HepG2 (cell line): Measurements from ENCODE around the gene MYO5B. TPM values are rescaled to one million over a fixed set of nuclear protein-coding genes. Genes with fewer than 3 reads are reported as not detected.

Experiments used
- ATAC-seq: fragments of 200-7000 bp; cut with Tn5 transposase; 3 replicates; pipeline ENCODE4 v1.9.1; 2020; ENCODE audit warnings: mild to moderate bottlenecking, moderate library complexity
- BruUV-seq: library from RNA; stranded (reverse); fragments of 400-500 nt; replicated peaks from 2 replicates; lab custom pipeline; 2021; lab: Mats Ljungman, UMichigan
- CTCF ChIA-PET: fragments of 300-600 bp; formaldehyde crosslinking; extraction: SDS; loops from one replicate; lab custom pipeline; 2021; ENCODE audit warnings: low total read pairs, inconsistent platforms, low intra/inter-chr PET ratio; lab: Yijun Ruan, JAX
- POLR2A ChIA-PET: fragments of 350-600 bp; sonication (Branson Sonifier 250); formaldehyde crosslinking; loops from one replicate; lab custom pipeline; 2020; ENCODE audit warnings: antibody characterized with exemption, inconsistent platforms; lab: Yijun Ruan, JAX
- DNase-seq: peaks from one replicate; pipeline ENCODE4 v3.0.0-alpha.2; 2015; ENCODE audit warnings: low spot score
- FAIRE-seq: peaks from 3 replicates; lab custom pipeline; 2011; peaks lifted over from hg19 to GRCh38; lab: Jason Lieb, UNC
- H2AFZ ChIP-seq: one replicate; pipeline ENCODE4 v1.6.1; 2011; ENCODE audit warnings: low read length, inconsistent platforms
- H3K27ac ChIP-seq: fragments of 300-600 bp; 3 replicates; pipeline ENCODE4 v1.8.0; 2011; ENCODE audit warnings: mixed run types, mild to moderate bottlenecking, mixed read lengths, low read length, inconsistent platforms; ENCODE audit not compliant: insufficient read depth; ENCODE audit errors: extremely low read length
- H3K27me3 ChIP-seq, 2 experiments: fragments of 200-600 bp in 1 of 2; 2 replicates in 1 of 2; 3 replicates in 1 of 2; pipeline versions ENCODE4 v1.6.0 to v1.8.0; 2011; ENCODE audit warnings: low read length in 2 of 2, mild to moderate bottlenecking in 2 of 2, moderate library complexity in 2 of 2, inconsistent platforms in 1 of 2; ENCODE audit not compliant: insufficient read depth in 2 of 2, control insufficient read depth in 1 of 2
- H3K36me3 ChIP-seq, 2 experiments: fragments of 200-600 bp in 1 of 2; replicated peaks in 1 of 2; 2 replicates in 1 of 2; 3 replicates in 1 of 2; pipeline versions ENCODE4 v1.5.1 to v1.8.0; 2011; ENCODE audit warnings: low read length in 2 of 2, inconsistent platforms in 1 of 2; ENCODE audit not compliant: insufficient read depth in 2 of 2, control insufficient read depth in 1 of 2
- H3K4me1 ChIP-seq: 2 replicates; pipeline ENCODE4 v1.5.1; 2012; ENCODE audit warnings: low read length, inconsistent platforms; ENCODE audit not compliant: insufficient read depth
- H3K4me2 ChIP-seq: 2 replicates; pipeline ENCODE4 v1.6.0; 2011; ENCODE audit warnings: low read depth, low read length, inconsistent platforms
- H3K4me3 ChIP-seq, 3 experiments: fragments of 200-600 bp in 1 of 3; sonication (generic), shearing (Covaris generic) in 1 of 3; replicated peaks in 1 of 3; 2 replicates each; pipeline ENCODE4 v1.5.1; 2011 to 2016; ENCODE audit warnings: low read length in 3 of 3, inconsistent platforms in 2 of 3, low read depth in 2 of 3, mild to moderate bottlenecking in 2 of 3, control low read depth in 1 of 3, mixed read lengths in 1 of 3; ENCODE audit not compliant: insufficient read depth in 1 of 3
- H3K79me2 ChIP-seq: one replicate; pipeline ENCODE4 v1.6.1; 2011; ENCODE audit warnings: low read length, inconsistent platforms; ENCODE audit not compliant: insufficient read depth
- H3K9ac ChIP-seq: 2 replicates; pipeline ENCODE4 v1.6.0; 2011; ENCODE audit warnings: mild to moderate bottlenecking, low read depth, low read length, inconsistent platforms; ENCODE audit not compliant: insufficient read depth
- H3K9me3 ChIP-seq: 2 replicates; pipeline ENCODE4 v1.5.1; 2012; ENCODE audit warnings: mild to moderate bottlenecking, low read length
- H4K20me1 ChIP-seq: 2 replicates; pipeline ENCODE4 v1.6.0; 2011; ENCODE audit warnings: inconsistent platforms, mild to moderate bottlenecking, low read length, moderate library complexity; ENCODE audit not compliant: insufficient read depth
- GABPB1 ChIP-seq: IDR thresholded peaks from 2 replicates; pipeline ENCODE4 v1.6.1; 2016; ENCODE audit warnings: mild to moderate bottlenecking, missing genetic modification reagents, moderate library complexity, missing compliant biosample characterization
- GMEB2 ChIP-seq: IDR thresholded peaks from 2 replicates; pipeline ENCODE4 v1.6.1; 2016; ENCODE audit warnings: missing biosample characterization, missing genetic modification reagents, low read depth
- KDM5A ChIP-seq: fragments of 200-600 bp; sonication (generic); IDR thresholded peaks from 2 replicates; pipeline ENCODE4 v1.7.0; 2018; ENCODE audit warnings: antibody characterized with exemption, mild to moderate bottlenecking, low read length, borderline replicate concordance
- KIAA2018 ChIP-seq: sonication (generic); formaldehyde crosslinking; IDR thresholded peaks from 2 replicates; pipeline ENCODE4 v1.5.0; 2020; ENCODE audit warnings: mild to moderate bottlenecking, missing genetic modification reagents, borderline replicate concordance
- ZNF510 ChIP-seq: sonication (generic); formaldehyde crosslinking; IDR thresholded peaks from 2 replicates; pipeline ENCODE4 v1.4.0; 2020; ENCODE audit warnings: low read depth, mild to moderate bottlenecking, missing genetic modification reagents
- ZSCAN5A ChIP-seq: sonication (generic); formaldehyde crosslinking; IDR thresholded peaks from 2 replicates; pipeline ENCODE4 v1.8.0; 2022; ENCODE audit warnings: mild to moderate bottlenecking, missing genetic modification reagents, borderline replicate concordance
- WGBS: methylation state at CpG from one replicate; pipeline ENCODE4 v1.1.6; 2017; ENCODE audit warnings: low lambda C conversion rate; 5-methylcytosine and 5-hydroxymethylcytosine counted together
- in situ Hi-C: cut with HindIII; loops from 2 replicates; pipeline ENCODE4 v1.10.0; 2017; ENCODE audit warnings: low pct_unique_long_range_greater_than_20kb; ENCODE audit not compliant: extremely low pct_ligation_motif_present
- intact Hi-C: fragments of 100-400 bp; cut with micrococcal nuclease; formaldehyde crosslinking; loops from one replicate; pipeline ENCODE4 v1.10.0; 2022; ENCODE audit not compliant: unreplicated experiment
- polyA plus RNA-seq, 8 experiments: library from polyadenylated mRNA; depleted of rRNA in 3 of 8; stranded (reverse) in 7 of 8; unstranded in 1 of 8; fragments of >200 nt; fragmentation: Illumina TruSeq in 4 of 8; extraction: Trizol in 4 of 8; gene quantifications; 2 replicates each; pipeline versions ENCODE4 v1.2.1 to v1.2.3, GENCODE V29; 2011 to 2016; ENCODE audit warnings: low read depth in 4 of 8, missing spikeins in 1 of 8, mixed read lengths in 1 of 8; ENCODE audit not compliant: insufficient read depth in 1 of 8
- total RNA-seq, 5 experiments: library from RNA; depleted of rRNA; stranded (reverse); fragments of >200 nt; fragmentation: Illumina TruSeq; extraction: Trizol; gene quantifications; 2 replicates each; pipeline ENCODE4 v1.2.3, GENCODE V29; 2016; ENCODE audit warnings: low read depth in 1 of 5

The MYO5B gene
- total and polyA plus RNA-seq, 2 of the 13 experiments (the other 11 are each of a cell fraction or from before 2014, with no cell fraction given) = 13.1 to 24.0 TPM

GRCh38 chr18:50133526-50133925, 61.4 kb downstream of the MYO5B start:
- no peaks in the 10 kb centered on the region for H3K27me3 ChIP-seq
- WGBS = 95% methylated on average over 4 of the region's 4 CpGs
- H3K9me3 ChIP-seq = no peaks in the 10 kb centered on the region
- FAIRE-seq = no peak
- H3K4me1 ChIP-seq = peaks cover 15% of the 10 kb centered on the region
- no peaks in the 10 kb centered on the region for H3K79me2 ChIP-seq
- H3K4me3 ChIP-seq = no peak overlapping the region
- no peak overlapping the region for H2AFZ ChIP-seq
- H3K9ac ChIP-seq = no peak overlapping the region
- CTCF ChIA-PET = no interaction called here
- no peak for DNase-seq
- in situ Hi-C loops (no loop called here), intact Hi-C loops (no loop called here)
- BruUV-seq = no TSS peak
- H3K4me2 ChIP-seq = no peak overlapping the region
- H3K27ac ChIP-seq = no peak overlapping the region
- POLR2A ChIA-PET = no interaction called here
- H4K20me1 ChIP-seq = no peaks in the 10 kb centered on the region
- TF ChIP-seq KIAA2018 (CRISPR knock-in tag) = no peak
- TF ChIP-seq GMEB2 (CRISPR knock-in tag) = no peak
- no peak for TF ChIP-seq ZNF510
- no peak for TF ChIP-seq GABPB1
- TF ChIP-seq ZSCAN5A (CRISPR knock-in tag) = no peak
- TF ChIP-seq KDM5A = no peak
- H3K36me3 ChIP-seq = no peaks in the 10 kb centered on the region
- no peak for ATAC-seq
